NCI-H446 treated with DMSO at 0.1 percent for 48 hours (cell line): ENCODE measurements around the gene KCNK7.

Experiments used
- DNase-seq: peaks from one replicate; lab custom pipeline; 2025; lab: John Stamatoyannopoulos, UW

The KCNK7 gene

GRCh38 chr11:65611028-65611757 is 15.6 kb upstream of the KCNK7 start:
- DNase-seq, result no peak

GRCh38 chr11:65610404-65610803 is 14.8 kb upstream of the KCNK7 start:
- no peak for DNase-seq

GRCh38 chr11:65609665-65610064 is 14.1 kb upstream of the KCNK7 start:
- DNase-seq, result no peak

GRCh38 chr11:65609229-65609628 is 13.6 kb upstream of the KCNK7 start:
- DNase-seq, result no peak

GRCh38 chr11:65607614-65608426 is 12.2 kb upstream of the KCNK7 start:
- DNase-seq, result no peak

GRCh38 chr11:65606876-65607613 is 11.4 kb upstream of the KCNK7 start:
- DNase-seq, result no peak

GRCh38 chr11:65604258-65604657 is 8.7 kb upstream of the KCNK7 start:
- DNase-seq, result no peak

- DNase-seq, result no peak
Measured at GRCh38 chr11:65599955-65600246, 4.3 kb upstream of the KCNK7 start.

- no peak for DNase-seq
Measured at GRCh38 chr11:65599216-65599954, 3.8 kb upstream of the KCNK7 start.

- DNase-seq, result no peak
Measured at GRCh38 chr11:65598258-65598699, 2.7 kb upstream of the KCNK7 start.

GRCh38 chr11:65596520-65596919 is 920 bp upstream of the KCNK7 start:
- no peak for DNase-seq

- DNase-seq, result no peak
Measured at GRCh38 chr11:65595131-65595530, 469 bp downstream of the KCNK7 start.

- DNase-seq, result no peak
Measured at GRCh38 chr11:65593518-65594414, 1.8 kb downstream of the KCNK7 start.

GRCh38 chr11:65592858-65593517 is 2.6 kb downstream of the KCNK7 start:
- DNase-seq, result no peak

GRCh38 chr11:65591939-65592857 is 3.4 kb downstream of the KCNK7 start:
- DNase-seq, result no peak

GRCh38 chr11:65590240-65590738 is 5.3 kb downstream of the KCNK7 start:
- no peak for DNase-seq

- no peak for DNase-seq
Measured at GRCh38 chr11:65589444-65590239, 6.0 kb downstream of the KCNK7 start.
